OCI-M2 (cell line): ENCODE results near the gene RAP1GAP2.

ENCODE experiments used
- DNase-seq: peaks from one replicate; lab custom pipeline; 2025; ENCODE audit not compliant: unreplicated experiment; lab: John Stamatoyannopoulos, UW

RAP1GAP2 gene

DNA sequence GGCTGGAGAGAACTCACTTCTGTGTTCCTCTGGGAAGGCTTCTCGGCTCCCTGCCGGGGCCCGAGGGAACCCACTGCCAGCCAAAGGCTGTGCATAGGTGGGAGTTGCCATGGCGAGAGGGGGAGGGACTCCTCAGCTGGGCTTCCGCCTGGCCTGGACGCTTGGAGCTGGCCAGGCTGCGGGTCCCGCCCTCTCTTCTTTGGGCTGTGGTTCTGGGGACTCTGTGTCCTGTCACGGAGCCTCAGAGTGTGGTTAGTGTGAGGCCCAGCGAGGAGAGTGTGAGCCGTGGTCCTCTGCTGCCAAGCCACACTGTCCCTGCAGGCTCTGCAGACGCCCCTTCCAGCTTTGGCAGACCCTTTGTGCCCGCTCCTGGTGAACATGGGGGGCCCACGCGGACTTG, 144.1 kb downstream of the RAP1GAP2 start:
- no peak for DNase-seq

DNA sequence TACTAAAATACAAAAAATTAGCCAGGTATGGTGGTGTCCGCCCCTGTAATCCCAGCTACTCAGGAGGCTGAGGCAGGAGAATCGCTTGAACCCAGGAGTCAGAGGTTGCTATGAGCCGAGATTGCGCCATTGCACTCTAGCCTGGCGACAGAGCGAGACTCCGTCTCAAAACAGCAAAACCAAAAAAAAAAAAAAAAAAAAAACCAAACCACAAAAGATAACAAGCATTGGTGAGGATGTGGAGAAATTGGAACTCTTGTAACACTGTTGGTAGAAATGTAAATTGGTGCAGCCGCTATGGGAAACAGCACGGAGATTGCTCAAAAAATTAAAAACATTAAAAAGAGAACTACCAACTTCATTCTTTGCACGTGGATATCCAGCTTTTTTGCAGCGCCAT, 147.7 kb downstream of the RAP1GAP2 start:
- no peak for DNase-seq

DNA sequence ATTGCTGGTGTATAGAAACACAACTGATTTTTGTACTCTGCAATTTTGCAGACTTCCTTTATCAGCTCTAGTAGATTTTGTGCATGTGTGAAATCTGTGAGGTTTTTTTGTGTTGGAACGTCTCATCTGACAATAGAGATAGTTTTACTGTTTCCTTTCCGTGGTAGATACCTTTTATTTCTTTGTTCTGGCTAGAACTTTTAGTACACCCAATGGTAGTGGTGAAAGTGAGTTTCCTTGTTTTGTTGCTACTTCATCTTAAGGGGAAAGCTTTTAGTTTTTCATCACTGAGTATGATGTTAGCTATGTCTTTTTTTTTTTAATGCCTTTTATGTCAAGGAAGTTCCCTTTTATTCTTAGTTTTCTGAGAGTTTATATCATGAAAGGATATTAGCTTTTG, 149.1 kb downstream of the RAP1GAP2 start:
- DNase-seq = no peak

DNA sequence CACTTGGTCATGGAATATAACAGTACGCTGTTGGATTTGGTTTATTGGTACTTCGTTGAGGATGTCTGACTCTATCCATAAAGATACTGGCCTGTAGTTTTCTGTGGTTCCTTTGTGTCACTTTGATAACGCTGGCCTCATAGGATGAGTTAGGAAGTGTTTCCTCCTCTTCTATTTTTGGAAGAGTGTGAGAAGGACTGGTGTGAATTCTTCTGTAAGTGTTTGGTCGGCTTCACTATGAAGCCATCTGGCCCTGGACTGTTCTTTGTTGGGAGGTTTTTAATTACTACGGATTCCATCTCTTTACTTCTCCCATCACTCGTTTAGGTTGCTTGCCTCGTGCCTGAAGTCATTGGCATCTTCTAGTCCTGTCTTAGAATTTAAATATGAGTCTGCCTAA, 149.9 kb downstream of the RAP1GAP2 start:
- DNase-seq = no peak

DNA sequence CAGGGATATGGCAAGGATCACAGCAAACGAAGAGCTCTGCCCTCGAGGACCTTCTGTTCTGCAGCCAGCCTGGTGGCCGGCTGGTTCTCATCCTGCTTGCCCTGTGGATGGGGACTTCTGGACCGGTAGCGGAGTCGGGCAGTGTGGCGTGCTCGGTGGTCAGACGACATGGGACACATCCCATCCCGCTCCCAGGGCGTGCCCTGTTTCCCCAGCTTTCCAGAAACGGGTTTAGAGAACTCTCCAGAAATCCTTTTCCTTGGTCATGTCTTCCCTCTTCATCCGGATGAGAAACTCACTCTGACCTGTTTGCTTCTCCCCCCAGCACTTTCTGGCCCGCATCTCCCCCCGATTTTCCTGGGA, 151.3 kb downstream of the RAP1GAP2 start:
- no peak for DNase-seq

DNA sequence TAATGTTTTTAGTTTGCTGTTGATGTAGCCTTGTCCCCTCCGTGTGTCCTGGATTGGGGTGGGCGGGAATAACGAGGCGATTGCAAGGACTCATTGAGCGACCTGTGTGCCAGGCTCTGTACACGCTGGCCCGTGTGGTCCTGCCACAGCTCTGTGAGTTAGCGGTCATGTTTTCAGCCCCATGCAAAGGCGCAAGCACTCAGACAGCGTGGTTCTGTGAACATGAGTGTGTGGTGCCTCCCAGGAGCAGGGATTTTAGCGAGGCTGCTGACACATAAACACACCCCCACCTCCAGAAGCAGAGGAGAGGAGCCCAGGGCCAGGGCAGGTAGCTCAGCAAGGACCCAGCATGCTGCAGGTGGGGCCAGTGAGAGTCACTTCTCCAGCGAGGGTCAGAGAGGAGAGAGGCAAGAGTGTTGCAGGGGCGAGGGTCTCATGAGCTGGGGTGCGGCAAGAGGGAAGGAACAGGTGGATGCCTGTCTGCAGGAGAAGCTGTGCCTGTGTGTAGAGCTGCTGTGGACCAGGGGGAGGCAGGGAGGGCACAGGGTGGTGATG, 151.8 kb downstream of the RAP1GAP2 start:
- no peak for DNase-seq

DNA sequence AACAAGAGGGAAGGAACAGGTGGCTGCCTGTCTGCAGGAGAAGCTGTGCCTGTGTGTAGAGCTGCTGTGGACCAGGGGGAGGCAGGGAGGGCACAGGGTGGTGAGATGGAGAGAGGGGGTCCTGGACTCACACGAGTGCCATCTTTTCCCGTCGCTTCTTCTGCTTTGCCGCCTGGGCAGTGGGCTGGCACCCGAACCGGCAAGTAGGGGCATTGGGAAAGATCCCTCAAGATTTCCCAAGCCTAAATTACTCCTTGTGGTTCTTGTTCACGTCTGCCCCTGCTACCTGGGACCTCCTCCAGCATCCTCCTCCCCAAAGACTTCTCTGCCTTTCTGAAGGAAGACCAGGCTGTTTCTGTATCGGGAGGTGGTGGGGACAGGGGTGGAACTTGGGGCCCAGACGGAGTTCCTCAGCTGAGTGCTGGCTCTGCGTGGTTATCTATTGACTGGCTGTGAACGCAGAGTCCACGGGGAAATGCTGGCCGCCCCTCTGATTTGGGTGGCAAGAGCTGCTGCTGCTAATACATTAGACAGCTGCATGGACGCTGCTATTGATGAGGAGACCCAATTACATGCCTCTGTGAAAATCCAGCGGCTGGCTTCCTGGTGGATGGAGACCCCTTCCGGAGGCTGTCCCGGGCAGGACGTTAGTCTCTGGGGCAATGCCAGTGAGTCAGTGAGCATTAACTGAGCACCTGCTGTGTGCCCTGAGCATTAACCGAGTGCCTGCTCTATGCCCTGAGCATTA, 152.7 kb downstream of the RAP1GAP2 start:
- DNase-seq = no peak

DNA sequence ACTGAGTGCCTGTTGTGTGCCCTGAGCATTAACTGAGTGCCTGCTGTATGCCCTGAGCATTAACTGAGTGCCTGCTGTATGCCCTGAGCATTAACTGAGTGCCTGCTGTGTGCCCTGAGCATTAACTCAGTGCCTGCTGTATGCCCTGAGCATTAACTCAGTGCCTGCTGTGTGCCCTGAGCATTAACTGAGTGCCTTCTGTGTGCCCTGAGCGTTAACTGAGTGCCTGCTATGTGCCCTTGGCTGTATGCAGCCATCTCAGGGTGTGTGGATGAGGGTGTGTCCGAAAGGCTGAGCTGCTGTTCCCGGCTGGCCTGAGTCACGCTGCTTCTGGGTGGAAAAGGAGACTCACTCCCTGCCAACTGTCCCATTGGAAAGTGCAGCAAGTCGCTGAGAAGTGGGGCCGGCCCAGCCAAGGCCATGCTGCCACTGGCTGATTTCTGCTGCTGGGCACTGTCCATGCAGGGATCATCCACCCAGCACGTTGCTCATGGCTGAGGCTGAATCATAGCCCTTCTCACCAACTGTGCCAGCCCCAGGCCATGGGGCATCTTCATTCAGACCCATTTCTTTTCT, 153.3 kb downstream of the RAP1GAP2 start:
- no peak for DNase-seq

DNA sequence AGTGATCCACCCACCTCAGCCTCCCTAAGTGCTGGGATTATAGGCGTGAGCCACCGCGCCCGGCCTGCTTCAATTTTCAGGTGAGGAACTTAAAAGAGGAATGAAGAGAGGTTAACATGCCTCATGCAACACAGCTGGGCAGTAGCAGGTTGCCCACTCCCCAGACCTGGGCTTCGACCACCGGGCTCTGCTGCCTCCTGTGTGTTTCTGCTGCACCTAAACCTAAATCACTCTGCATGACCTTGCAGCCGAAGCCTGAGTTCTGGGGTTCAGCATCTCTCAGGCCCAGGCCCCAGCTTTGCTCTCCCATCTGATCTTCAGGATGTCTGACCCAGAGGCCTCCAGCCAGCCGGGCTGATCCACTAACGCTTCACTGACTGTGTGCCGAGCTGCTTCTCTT, 154.6 kb downstream of the RAP1GAP2 start:
- no peak for DNase-seq

DNA sequence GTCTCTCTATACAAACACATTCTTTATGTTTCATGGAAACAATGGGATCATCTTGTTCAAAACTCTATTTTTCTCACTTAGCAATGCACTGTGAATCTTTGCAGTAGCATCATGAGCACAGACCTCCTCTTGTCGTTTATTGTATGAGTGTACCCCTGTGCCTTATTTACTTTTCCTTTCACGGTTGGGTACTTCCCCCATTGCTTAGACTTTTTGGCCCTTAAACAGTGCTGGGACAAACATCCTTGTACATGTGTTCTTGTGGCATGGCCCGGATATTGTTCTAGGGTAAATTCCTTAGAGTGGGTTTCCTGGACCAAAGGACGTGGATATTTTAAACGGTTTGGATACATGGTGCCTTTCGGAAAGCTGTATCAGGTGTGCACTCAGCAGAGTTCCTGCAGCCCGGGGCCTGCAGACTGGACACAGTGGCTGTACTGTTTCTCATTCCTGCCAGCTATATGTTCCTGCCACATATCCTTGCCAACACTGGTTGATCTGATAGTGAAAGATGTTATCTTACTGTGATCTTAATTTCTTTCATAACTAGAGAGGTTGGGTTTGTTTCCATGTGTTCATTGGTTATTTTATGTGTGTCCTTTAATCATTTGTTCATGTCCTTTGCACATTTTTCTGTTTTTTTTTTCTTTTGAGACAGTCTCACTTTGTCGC, 156.1 kb downstream of the RAP1GAP2 start:
- DNase-seq = no peak

DNA sequence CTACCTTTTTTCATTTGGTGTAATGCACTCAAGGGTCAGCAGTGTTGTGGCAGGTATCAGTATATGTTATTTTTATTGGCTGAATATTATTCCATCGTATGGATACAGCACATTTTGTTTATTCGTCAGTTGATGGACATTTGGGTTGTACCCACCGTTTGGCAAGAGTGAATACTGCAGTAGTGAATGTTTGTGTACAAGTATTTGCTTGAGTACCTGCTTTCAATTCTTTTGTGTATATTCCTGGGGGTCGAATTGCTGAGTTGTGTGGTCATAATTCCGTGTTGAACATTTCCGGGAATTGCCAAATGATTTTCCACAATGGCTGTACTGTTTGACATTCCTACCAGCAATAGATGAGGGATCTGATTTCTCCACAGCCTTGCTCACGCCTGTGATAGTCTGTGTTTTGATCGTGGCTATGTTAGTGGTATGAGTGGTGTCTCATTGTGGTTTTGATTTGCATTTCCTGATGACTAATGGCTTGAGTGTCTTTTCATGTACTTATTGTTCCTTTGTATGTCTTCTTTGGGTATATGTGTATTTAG, 158.7 kb downstream of the RAP1GAP2 start:
- no peak for DNase-seq

DNA sequence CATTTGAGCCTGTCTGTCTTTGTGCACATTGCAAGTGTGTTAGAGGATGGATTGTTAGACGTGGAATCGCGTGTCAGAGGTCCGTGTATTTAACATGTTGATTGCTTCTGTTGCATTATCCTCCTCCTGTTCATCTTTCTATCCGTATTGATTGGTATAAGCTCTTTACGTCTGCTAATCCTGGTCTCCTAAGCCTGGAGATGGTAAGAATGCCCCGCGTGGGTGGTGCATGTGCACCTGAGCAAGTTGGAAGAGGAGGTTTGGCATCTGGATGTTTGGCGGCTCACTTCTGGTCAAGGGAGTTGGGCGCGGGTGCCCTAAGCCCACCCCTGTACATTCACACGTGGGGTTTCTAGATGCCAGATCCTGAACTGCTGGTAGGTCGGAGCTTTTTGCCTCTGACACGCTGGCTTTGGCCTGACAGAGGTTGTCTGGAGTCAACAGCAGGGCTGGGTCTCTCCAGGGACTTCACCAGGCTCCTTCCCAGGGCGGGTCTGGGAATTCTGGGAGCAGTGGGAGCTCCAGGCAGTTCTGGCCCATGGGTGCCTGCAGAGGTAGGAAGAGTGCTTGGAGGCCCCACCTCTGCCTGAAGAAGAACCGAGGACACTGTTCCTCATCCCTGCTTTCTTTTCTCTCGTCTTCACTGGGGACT, 159.8 kb downstream of the RAP1GAP2 start:
- DNase-seq = no peak

DNA sequence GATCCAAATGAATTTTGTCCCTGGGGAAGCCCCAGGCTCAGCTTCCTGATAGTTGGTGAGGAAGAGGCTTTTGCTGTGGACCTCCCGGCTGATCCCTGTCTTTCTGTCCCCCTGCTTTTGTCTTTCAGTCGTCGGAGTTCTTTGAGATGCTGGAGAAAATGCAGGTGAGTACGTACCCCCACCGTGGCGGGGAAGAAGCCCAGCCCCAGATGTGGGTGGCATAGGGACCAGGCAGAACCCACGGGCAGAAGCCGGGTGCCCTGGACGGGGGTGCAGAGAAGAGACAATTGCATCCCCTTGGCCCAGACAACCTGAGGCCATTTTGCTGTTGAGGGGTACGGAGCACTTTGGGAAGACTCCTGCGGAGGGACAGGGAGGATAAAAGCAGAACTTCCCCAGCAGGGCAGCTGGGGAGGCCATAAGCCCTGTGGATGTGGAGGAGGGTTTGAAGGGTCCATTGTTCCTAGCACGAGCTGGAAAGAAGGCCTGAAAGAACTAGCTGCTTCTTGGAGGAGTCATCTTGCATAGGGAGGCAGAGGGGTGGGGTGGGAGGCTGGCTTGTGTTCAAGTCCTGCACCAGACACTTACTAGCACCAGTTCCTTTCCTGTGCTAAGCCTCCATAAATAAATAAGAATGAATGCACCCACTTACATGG, 161.5 kb downstream of the RAP1GAP2 start:
- DNase-seq = no peak

DNA sequence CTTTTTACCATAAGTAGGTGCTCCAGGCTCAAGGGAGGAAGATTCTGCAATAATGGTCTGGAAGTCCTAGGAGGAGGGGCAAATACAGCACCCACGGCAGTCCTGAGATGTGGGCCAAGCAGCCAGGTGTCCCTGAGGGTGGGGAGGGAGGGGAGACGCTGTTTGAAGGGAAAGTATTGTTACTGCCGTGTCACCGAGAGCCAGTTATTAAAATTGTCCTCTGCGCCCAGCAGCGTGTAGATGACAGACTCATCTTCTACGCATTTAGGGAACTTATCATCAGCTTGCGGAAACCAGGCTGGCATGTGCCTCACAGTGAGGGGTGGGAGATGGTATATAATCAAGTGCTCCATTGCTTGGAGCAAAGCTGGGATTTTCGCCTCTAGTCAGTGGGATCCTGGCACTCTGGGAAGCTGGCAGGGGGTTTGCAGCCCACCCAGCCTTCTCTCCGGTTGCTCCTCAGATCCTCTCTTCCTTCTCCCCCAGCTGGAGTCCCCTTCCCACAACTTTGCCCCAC, 162.5 kb downstream of the RAP1GAP2 start:
- DNase-seq = no peak

DNA sequence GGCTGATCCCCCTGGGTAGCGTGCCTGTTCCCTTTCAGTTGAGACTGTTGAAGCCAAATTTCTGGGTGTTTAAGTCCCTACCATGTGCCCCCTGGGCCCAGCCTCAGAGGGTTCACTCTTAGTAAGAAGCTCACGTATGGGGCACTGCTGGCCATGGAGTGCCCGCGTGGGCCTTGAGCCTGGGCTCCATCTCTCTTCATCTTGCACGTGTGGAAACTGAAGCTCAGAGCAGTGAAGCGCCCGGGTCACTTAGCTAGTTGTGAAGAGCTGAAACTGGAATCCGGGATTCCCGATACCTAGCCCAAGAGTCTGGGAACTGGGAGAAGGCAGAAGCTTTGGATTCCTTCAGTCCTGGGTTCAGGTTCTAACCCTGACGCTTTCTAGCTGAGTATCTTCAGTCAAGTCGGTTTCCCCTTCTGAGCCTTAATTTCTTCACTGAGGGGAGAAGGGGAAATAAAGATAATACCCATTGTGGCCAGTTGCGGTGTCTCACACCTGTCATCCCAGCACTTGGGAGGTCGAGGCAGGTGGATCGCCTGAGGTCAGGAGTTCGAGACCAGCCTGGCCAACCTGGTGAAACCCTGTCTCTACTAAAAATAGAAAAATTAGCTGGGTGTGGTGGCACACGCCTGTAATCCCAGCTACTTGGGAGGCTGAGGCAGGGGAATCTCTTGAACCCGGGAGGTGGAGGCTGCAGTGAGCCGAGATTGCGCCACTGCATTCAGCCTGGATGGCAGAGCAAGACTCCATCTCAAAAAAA, 163.3 kb downstream of the RAP1GAP2 start:
- DNase-seq = no peak

DNA sequence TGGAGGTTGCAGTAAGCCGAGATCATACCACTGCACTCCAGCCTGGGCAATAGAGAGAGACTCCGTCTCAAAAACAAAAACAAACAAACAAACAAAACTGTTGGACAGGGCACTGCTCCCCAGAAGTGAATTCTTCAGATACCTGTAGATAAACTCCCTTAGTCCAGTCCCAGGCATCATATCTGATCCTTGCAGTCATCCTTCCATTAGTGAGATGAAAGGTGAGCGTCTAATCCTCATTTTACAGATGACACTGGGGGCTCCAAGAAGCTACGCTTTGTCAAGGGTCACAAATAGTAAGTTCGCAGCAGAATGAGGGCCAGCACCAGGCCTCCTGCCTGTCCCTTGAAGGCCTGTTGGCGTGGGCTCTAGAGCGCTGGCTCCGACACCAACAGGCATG, 165.2 kb downstream of the RAP1GAP2 start:
- no peak for DNase-seq

DNA sequence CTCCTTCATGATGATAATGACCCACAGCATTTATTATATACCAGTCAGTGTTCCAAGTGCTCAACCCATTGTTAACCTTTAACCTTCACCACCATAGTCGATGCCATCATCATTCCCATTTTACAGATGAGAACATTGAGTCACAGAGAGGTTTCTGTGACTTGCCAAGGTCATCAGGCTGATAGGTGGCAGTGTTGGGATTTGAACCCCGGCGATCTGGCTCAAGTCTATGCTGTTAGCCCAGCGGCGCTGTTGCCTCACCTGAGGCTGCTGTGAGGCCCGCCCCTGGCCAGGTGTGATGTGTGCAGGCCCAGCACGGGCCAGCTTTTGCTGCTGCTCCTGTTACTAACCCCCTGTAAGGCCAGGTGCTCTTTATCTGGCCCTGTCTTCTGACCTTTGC, 166.0 kb downstream of the RAP1GAP2 start:
- DNase-seq = no peak

DNA sequence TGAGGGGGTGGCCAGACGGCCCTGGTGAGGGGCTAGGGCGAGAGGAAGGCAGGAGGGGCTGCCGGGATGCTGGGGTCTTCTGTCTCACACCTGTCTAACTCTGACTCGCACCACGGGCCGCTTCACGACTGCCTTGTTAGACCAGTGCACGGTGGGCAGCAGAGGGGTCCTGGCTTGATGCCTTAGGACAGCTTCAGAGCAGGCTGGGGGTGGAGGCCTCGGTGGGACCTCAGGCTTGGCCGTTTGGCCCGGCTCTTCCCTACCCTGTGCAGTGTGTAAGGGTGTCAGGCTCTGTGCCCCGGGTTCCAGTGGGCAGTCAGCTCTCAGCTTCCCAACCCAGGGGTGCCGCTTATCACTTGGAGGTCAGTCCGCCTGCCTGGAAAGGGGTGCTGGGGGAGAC, 166.5 kb downstream of the RAP1GAP2 start:
- DNase-seq = no peak

DNA sequence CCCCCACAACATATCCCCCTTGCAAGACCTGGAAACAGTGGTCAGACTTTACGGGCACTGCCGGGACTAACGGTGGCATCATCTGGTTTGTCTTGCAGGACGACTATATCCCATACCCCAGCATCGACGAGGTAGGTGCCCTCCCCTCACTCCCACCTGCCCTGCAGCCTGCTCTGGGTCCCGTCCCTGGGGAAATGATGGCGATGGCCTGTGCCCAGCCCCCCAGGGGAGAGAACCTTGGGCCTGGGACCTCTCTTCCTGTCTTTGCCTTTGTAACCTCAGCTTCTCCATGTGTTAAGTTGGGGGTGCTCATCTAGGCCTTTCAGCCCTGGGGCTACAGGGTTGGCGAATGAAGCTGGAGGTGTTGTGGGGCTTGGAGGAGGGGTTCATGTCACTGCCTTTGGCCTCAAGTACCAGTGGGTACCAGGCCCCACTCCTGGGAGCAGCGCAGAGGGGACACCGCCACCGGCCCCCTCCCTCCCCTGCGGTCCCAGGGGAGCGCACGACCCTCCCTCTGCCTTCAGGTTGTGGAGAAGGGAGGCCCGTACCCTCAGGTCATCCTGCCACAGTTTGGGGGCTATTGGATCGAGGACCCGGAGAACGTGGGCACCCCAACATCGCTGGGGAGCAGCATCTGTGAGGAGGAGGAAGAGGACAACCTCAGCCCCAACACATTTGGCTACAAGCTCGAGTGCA, 167.2 kb downstream of the RAP1GAP2 start:
- no peak for DNase-seq

DNA sequence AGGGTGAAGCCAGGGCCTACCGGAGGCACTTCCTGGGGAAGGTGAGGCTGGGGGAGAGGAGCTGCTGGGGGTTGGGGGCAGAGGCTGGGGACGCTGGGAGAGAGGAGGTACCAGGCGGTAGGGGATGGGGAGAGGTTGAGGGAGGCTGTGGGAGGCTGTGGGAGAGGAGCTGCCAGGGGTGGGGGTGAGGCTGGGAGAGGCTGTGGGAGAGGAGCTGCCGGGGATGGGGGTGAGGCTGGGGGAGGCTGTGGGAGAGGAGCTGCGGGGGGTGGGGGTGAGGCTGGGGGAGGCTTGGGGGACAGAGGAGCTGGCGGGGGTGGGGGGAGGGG, 167.8 kb downstream of the RAP1GAP2 start:
- no peak for DNase-seq
